HG03432 (cell line): ENCODE data around the gene PSMC5.
"Not testable (repeated sequence)": the region's sequence is repeated elsewhere in the genome, so short reads cannot be mapped to it uniquely, and the experiment has no call there.

Experiments
- ATAC-seq: cut with Tn5 transposase; IDR thresholded peaks from one replicate; pipeline ENCODE4 v1.9.1; 2021; ENCODE audit warnings: mild to moderate bottlenecking, moderate library complexity; ENCODE audit not compliant: unreplicated experiment

PSMC5 gene

DNA sequence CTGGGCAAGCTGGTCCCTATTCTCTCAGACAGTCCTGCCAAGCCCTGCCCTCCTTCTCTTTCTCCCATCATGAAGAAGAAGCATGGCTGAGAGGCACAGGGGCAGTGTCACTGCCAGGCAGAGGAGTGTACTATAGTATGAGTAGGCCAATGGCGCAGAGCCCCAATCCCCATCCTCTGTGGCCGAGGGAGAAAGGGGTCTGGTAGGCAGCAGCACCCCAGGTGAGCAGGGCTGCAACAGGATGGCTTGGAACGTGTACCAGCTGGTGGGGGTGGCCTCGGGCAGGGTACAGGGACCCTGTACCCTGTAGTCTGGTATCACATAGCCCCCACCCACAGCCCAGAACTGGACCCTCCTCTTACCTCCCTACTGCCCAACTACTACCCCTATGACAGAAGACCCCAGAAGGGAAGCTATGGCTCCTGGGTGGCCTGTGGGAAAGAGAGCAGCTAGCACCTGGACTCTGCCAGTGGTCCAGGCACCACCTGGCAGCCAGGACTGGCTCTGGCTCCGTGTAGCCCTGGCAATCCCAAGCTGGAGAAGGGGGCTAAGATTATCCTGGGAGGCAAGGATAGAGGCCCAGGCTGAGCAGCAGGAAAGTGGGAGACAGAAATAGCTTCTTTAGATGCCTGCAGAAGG, 10.8 kb downstream of the PSMC5 start:
- ATAC-seq: no peak

DNA sequence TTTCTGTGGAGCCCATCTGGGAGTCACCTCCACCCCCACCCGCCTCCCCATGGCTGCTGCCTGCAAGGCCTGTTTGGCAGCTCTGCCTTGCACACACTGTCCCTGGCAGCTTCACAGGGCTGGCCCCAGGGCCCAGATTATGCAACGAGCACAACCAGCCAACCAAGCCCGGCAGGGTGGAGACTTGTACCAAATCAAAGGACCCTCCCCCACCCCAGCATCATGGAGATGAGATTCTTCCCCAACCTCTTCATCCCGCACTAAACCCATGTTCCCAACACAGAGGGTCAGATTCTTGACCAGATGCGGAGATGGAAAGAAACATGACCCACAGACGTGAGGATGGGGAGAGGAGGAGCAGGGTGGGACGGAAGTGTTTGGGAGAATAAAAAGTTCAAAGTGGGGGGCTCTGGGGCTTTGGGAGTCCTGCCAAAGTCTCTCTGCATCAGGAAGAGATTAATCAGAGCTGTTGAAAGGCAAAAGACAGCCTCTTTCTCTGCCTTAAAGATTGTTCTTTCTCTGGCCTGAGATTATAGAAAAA, 11.5 kb downstream of the PSMC5 start:
- no peak for ATAC-seq

DNA sequence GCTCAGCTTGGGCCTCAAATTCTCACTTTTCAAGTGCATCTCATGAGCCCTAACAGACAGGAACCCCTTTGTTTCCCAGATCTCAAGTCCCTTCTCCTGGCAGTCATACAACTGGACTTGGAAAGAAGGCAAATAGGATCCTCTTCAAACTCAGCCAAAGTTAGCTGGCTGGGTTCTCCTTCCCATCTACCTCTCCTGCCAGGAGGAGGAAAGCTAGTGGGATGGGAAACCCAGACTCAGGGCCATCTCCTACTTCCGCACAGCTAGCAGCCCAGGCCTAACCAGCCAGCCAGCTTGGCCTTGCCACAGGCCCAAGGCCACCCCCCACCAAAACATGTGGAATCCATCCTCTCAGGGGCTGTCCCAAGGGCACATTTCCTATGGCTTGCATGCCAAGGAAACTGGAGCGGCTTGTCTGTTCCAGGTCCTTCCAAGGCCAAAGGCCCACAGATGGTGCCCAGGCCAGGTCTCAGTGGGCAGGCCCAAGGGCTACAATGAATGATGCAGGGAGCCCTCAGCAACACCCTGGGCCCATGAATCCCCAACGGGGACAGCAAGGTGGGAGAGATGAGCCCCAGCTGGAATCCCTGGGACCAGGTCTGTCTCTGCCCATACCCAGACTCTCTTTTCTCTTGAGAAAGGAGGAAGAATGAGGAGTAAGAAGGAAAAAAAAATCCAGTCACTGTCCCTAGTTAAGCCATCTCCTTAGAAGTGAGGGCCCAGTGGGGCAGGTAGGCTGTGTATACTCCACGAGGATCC, 13.5 kb downstream of the PSMC5 start:
- ATAC-seq: no peak

DNA sequence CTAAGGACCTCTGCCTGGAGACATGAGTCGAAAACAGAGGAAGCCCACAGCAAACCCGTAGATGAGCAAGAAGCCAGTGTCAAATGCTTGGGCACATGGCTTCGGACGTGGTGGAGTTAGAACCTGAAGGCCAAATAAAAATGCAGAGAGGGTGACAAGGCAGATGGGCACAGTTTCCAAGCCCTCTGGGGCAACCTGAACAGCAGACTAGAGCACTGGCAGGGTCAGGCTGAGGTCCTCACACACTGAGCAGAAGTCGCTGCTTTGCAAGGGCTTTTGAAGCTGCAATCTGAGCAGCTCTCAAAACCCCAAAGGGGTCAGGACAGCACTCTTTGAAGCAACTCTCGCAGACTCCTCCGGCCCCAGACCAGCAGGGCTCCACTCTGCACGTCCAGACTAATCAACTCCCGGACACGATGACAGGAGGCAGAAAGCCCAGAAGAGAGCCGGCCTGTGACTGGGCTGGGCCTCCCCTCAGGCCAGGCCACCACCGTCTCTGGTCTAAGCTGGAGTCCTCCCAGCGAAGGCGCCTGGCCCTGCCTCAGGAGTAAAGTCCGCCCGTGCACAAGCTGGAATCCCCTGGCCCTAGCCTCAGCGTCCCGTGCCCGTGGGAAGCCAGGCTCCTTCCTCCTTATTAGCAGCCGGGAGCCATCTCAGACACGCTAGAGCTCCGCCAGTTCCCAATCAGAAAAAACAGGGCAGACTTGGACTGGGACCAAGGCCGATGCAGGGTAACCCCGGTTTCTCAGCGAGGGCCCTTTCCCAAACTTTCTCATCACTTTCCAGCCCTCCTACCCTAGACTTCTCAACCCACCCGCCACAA, 14.3 kb downstream of the PSMC5 start:
- no peak for ATAC-seq

DNA sequence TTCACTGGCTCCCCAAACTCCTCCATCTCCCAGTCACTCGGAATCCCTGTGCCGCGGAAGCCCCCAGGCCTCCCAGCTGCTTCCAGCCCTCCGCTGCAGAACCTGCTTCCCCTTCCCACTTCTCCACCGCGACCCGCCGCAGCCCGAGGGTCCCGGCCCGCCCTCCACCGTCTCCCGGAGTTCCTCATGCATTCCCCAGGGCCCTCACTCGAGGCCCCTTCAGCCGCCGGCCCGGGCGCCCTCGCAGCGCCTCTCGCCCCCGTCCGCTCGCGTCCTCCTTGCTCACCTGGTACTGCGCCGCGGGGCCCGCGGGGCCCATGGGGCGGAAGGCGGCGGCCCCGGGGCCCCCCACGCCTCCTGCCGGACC, 14.9 kb downstream of the PSMC5 start:
- ATAC-seq: peak; percentile 32

DNA sequence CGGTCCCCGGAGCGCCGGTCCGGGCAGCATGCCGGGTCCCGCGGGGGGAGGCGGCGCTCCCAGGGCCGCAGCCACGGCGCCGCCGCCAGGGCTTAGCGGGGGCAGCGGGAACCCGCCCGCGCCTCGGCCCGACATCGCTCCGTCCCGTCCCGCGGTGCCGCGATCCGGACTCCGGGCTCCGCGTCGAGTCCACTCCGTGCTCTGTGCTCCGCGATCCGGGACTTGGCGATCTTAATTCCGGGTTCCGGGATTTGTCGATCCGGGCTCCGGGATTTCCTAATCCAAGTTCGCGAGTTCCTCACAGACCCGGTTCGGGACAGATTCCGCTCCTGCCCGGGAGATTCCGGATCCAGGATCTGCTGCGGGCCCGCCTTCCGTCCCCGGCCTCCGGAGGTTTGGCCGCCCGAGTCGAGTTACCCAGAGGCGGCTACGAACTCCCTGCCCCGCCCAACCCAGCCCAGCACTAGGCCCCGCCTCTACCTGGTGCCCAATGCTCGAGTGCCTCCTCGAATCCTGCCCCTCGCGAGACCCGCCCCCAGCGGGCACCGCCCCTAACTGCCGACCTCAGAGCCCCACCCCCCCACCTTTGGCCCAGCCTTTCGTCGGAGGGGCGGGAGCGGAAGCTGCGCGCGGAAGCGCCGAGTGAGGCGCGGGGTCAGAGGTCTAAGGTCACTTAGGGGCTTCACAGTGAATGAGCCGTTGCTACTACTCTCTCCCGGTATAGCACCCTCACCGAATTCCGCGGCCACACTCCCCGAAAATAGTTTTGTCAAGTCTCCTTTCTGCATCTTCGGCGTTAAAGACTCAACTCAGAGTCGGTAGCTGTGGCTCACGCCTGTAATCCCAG, 15.5 kb downstream of the PSMC5 start, which contains the start of gene SMARCD2:
Gene SMARCD2, minus strand, starts transcription at position 146 of the 847 bp plus-strand sequence. Its CDS starts 11 bp downstream, at position 135.
- ATAC-seq: peak; percentile 82

DNA sequence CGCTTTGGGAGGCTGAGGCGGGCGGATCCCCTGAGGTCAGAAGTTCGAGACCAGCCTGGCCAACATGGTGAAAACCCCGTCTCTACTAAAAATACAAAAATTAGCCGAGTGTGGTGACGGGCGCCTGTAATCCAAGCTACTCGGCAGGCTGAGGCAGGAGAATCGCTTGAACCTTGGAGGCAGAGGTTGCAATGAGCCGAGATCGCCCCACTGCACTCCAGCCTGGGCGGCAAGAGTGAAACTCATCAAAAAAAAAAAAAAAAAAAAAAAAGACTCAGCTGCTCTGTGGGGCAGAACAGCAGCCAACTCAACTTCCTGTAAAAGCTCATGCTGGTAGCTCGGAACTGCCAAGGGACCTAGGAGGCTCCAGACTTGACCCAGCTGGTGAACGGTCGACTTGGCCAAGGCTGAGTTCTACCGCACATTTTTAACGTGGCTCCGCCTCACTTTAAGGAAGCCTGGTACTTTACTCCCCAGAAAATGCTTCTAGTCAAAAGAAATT, 16.2 kb downstream of the PSMC5 start:
- ATAC-seq: not testable (repeated sequence)

DNA sequence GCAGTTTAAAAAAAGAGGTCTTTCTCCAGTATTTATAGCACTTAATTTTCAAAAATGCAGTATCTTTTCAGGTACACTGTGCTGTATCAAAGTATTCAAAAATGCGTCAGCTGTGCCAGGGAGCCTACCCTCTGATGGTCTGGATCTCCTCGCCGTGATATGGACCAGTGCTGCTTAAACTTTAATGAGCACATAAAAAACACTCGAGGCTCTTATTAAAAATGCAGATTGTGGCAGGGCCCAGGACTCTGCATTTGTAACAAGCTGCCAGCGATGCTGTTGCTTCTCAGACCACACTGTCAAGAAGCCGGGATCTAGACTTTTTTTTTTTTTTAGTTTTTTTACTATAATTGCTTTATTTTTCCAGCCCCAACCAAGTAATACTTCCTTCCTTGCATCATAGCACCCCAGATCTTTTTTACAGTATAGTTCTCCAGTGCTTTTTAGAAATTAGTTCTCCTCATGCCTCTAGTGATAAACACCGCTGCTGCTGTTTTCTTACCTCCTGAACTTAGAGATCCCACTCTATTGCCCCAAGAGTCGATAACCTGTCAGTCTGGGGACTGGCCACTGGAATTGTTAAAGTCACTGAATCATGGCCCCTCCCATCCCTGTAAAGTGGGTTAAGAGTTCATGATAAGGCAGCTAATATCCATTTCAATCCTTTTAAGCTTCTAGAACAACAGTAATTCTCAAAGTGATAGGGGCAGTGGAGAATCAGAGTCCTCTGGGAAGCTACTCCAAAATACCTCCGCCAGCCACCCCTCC, 16.9 kb downstream of the PSMC5 start:
- ATAC-seq: no peak

DNA sequence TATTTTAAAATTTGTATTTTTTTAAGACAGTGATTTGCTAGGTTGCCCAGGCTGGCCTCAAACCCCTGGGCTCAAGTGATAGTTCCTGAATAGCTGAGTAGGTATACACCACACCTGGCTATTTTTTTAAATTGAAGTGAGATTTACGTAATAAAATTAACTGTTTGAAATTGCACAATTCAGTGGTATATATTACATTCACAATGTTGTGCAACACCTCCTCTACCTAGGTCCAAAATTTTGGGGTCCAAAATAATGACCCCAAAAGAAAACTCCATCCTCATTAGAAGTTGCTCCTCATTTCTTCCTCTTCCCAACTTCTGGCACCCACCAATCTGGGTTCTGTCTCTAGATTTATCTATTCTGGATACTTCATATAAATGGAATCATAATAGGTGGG, 18.3 kb downstream of the PSMC5 start:
- ATAC-seq: no peak

DNA sequence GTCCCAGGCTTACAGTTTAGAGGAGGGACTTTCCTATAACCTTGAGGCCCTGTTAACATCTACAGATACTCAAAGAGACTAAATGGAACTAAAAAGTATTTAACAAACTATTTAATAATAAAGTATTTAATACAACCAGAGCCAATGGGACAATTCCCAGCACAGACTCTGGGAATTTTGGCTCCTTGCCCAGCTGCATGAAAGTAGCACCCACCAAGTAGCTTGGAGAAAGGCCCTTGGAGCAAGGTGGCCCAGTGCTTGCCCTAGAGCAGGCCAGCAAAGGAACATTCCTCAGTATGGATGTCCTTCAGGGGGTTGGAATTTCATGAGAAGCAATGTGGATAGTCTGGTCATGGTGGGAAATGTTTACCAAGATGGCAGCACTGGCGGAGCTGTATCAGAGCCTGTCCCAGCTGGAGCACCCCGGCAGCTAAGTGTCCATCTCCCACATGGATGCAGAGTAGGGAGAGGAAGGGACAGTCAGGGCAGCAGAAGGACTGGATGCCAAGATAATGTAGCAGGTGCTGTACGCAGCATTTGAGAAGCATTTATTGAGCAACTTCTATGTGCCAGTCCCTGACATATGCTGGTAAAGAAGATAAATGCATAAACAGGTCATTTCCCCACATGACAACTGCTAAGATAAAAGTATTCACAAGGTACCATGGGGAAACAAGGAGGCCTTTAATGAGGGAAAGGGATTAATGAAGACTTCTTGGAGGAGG, 20.5 kb downstream of the PSMC5 start:
- ATAC-seq: no peak

DNA sequence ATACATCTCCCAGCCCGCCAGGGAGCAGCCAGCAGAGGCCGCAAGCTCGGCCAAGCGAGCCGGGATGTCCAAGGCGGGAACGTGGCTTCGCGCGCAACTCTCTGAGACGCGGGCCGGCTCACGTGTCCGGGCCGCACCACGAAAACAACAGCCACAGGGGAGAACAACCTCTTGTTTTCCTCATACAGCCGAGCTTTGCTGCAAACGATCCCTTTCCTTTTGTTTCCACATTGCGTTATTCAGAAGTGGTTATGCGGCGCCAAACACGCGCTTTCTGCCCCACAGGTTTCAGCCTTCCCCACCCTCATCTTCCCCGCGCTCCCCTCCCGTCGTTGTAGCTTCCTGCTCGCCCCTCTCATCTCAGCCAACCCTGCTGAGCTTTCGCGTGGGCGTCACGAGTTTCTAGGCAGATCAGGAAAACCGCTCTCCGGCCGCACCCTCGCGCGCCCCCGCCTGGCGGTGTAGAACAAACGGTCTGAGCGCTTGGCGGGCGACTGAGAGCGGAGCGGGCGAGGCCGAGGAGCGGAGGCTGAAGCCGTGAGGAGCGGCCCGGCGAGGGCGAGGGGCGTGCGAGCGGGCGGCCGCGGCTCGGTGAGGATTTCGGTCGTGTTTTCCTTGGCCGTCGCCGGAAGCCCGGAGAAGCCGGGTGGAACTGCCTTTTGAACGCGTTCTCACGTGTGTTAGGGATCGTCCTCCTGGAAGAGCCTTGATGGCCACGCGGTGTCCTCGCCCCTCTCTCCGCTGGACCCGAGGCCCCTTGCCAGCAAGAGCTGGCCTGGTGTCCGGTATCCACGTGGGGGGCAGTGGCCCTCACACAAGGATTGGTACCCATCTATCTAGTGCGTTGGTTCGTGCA, 21.8 kb downstream of the PSMC5 start:
- peak; percentile 84 for ATAC-seq

DNA sequence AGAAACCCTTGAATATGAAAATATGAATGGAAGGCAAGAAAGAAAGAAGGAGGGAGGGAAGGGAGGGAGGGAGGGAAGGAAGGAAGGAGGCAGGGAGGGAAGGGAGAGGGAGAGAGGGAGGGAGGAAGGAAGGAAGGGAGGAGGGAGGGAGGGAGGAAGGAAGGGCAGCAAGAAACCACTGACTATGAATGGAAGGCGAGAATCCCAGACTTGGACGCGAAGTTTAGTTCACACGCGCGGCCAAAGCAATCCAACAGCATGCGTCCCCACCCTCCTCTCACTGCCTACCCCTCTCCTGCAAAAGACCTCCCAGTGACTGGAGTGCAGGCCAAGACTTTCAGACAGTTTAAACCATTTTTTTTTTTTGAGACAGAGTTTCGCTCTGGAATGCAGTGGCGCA, 23.2 kb downstream of the PSMC5 start:
- no peak for ATAC-seq

DNA sequence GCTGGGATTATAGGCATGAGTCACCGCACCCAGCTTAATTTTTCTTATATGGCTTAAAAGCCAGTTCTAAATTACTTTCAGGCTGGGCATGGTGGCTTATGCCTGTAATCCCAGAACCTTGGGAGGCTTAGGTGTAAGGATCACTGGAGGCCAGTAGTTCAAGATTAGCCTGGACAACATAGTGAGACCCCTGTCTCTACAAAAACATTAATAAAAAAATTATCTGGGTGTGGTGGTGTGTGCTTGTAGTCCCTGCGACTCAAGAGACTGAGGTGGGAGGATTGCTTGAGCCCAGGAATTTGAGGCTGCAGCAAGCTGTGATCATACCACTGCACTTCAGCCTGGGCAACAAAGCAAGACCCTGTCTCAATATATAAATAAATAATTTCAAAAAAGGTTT, 26.0 kb downstream of the PSMC5 start:
- no peak for ATAC-seq

DNA sequence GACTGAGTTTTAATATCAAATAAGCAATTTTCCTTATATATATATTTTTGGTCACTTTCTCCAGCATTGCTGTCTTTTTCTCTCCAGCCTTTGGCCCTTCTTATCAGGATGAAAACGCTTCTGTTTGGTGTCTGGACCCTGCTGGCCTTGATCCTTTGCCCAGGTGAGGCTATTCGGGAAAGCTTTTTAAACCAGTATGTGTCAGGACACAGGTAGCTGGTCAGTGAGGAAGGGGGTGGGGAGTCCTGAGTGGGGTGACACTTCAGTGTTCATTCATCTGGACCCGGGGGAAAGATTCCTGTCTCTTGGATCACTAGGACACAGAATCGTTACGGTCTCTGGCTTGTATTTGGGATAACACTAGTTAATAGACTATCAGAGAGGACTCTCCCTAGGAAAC, 27.5 kb downstream of the PSMC5 start:
- ATAC-seq: no peak

DNA sequence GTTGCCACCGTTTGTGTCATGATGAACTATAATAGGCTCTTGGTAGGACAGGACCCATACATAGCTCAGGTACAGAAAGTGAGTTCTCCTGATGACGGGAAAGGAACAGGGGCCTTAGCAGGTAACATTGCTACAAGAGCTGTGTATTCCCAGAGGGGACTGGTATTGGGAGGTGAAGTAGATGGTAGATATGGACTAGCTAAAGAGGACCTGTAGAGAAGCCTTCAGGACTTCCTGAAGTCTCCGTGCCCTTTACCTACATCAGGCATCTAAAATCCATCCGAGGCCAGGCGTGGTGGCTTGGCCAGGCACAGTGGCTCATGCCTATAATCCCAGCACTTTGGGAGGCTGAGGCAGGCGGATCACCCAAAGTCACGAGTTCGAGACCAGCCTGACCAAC, 28.0 kb downstream of the PSMC5 start:
- no peak for ATAC-seq

DNA sequence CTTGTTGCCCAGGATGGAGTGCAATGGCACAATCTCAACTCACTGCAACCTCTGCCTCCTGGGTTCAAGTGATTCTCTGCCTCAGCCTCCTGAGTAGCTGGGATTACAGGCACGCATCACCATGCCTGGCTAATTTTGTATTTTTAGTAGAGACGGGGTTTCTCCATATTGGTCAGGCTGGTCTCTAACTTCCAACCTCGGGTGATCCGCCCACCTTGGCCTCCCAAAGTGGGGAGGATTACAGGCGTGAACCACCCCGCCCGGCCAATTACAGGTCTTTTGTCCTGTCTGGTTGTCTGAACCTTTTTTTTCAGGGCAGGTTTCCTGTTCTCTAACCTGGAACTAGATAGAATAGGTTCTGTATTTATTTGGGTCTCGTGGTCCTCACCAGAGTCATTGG, 29.2 kb downstream of the PSMC5 start:
- not testable (repeated sequence) for ATAC-seq

DNA sequence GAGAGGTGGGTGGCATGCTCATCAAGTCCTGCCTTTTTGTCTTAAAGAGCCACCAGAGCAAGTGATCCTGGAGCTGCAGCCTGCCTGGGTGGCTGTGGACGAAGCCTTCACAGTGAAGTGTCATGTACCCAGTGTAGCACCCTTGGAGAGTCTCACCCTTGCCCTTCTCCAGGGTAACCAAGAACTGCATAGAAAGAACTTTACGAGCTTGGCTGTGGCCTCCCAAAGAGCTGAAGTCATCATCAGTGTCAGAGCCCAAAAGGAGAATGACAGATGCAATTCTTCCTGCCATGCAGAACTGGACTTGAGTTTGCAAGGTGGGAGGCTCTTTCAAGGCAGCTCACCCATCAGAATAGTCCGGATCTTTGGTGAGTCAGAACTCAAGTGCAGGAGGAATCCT, 32.0 kb downstream of the PSMC5 start:
- no peak for ATAC-seq

DNA sequence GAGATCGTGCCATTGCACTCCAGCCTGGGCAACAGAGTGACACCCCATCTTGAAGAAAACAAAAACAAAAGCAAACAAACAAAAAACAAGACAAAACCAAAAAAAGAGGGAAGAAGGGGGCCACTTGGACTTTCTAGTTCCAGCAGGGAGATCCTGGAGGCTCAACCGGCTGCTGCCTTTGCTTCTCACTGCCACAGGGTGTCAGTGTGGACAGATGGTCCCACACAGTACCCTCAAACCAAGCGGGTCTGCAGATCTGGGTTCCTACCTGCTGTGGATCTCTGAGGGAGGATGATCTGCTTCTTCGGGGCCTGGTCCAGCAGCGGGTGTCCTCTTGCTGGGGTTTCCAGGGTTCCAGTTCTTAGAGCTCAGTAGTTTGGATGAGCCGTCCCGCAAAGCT, 39.4 kb downstream of the PSMC5 start:
- ATAC-seq: not testable (repeated sequence)
